Subcutaneous adipose tissue (tissue), 4 donors: ENCODE results near the gene TUBA8. TPM values are rescaled to one million over a fixed set of nuclear protein-coding genes. Genes with fewer than 3 reads are reported as not detected.

ENCODE experiments used
- CTCF ChIP-seq: fragments of 450-650 bp; IDR thresholded peaks from one replicate; pipeline ENCODE4 v1.5.1; 2016; ENCODE audit warnings: low read depth, mild to moderate bottlenecking, control low read depth, antibody characterized with exemption, moderate library complexity
- total RNA-seq, 4 donors: library from RNA; depleted of rRNA; stranded (reverse); fragments of >200 nt; gene quantifications; one replicate each; pipeline ENCODE4 v1.1.0, GENCODE V29; 2016

The TUBA8 gene
- total RNA-seq, 4 donors from 2014 or later: 4.6 to 34.3 (median 19.3) TPM

DNA sequence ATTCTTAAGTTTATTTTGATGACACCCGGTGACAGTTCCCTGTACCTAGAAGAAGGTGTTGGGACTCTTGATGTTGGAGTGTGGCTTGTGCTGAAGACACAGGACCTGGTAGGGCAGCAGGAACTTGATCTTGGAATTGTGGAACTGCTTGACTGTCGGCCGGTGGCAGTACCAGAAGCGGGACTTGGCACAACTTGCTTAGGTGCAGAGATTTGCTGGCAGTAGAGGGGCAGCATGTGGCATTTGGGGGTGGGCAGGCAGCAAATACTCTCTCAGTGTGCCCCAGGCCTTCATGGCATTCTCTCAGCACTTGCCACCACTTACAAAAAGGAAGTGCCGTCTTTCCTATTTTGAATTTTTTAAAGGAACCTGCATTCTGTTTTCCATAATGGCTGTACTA is 29.2 kb upstream of the TUBA8 start:
- no peak for TF ChIP-seq CTCF

DNA sequence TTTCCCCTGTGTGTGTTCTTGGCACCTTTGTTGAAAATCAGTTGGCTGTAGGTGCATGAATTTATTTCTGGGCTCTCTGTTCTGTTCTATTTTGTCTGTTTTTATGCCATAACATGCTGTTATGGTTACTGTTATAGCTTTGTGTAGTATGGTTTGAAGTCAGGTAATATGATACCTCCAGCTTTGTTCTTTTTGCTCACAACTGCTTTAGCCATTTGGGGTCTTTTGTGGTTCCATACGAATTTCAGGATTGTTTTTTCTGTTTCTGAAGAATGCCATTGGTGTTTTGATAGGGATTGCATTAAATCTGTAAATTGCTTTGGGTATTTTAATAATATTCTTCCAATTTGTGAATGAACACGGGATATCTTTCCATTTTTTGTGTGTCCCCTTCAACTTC is 28.1 kb upstream of the TUBA8 start:
- no peak for TF ChIP-seq CTCF

DNA sequence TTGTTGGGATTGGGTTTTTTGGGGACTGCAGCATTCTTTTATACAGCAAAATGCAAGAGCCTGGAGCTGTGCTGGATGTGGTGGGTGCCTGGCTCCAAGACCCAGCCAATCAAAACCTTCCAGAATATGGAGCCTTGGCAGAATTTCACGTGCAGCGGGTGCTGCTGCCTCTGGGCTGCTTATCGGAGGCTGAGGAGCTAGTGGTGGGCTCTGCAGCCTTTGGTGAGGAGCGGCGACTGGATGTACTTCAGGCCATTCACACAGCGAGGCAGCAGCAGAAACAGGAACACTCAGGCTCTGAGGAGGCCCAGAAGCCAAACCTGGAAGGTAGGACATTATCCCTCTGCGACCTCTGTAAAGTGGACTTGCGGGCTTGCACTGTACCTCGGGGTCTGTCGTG is 27.2 kb upstream of the TUBA8 start:
- no peak for TF ChIP-seq CTCF

DNA sequence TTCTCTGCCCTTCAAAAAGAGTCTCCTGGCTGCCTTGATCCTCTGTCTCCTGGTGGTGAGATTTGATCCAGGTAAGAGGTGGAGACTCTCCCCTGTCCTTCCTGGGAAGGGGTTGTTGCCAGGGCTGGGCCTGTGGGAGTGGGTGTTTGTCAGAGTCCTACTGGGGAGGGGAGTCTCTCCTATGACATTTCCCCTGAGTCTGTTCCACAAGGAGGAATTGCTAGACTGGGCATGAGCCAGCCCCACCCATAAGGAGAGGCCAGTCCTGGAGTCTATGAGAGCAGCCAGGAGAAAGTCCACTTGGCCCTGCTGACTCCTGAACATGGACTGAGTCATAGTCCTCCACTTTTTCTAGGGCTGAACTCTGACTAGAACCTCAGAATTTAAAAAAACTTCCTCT is 25.4 kb upstream of the TUBA8 start:
- TF ChIP-seq CTCF: no peak

- TF ChIP-seq CTCF: no peak
Observed at GRCh38 chr22:18087350-18087855, 23.2 kb upstream of the TUBA8 start.

DNA sequence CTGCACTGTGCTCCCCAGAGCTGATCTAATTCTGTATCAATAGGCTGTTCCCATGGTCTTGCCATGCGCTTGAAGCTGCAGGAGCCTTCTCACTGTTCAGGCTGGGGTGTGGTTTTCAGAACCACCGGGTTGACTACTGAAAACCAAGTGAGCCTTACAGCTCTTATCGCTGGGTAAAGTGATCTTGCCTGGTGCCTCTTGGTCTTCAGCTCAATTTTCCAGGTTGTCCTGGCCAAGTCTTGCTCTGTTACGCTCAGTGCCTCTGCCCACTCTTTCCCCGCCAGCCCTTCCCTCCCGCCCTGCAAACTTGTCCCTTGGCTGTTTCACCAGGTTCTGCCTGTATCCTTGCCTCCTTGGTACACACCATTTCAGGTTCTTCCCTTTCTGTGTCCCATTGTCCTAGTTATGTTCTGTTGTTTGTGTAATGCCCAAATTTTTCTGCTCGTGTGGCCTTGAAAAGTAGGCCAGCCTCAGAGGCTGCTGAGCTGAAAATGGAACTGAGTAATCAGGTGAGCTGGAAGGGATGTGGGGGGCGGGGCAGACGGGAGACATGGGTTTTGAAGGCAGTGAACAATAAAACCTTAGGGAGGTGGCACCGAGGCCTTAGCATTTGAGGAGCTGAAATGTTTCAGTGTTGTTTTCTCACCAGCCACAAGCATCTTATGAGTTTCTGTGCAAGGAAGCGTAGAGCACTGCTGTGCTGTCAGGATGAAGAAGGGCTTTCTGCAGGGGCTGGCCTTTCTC is 21.6 kb upstream of the TUBA8 start:
- no peak for TF ChIP-seq CTCF

GRCh38 chr22:18090286-18090685 is 20.3 kb upstream of the TUBA8 start:
- no peak for TF ChIP-seq CTCF
